HepG2 (cell line): ENCODE results near the gene CHMP1A. TPM values are rescaled to one million over a fixed set of nuclear protein-coding genes. Genes with fewer than 3 reads are reported as not detected.
A peak's percentile ranks its signal among the peaks of the same experiment; 100 is the strongest.

Experiments used
- ATF7-NPFF ChIP-seq: sonication (generic); formaldehyde crosslinking; IDR thresholded peaks from 2 replicates; pipeline ENCODE4 v1.8.1; 2023; ENCODE audit warnings: mild to moderate bottlenecking, low read depth, missing genetic modification reagents, moderate library complexity
- CEBPZ ChIP-seq: IDR thresholded peaks from 2 replicates; pipeline ENCODE4 v1.6.1; 2012; ENCODE audit warnings: low read length, improper control_type of control experiment
- CREM ChIP-seq, 2 experiments: sonication (generic) in 1 of 2; formaldehyde crosslinking in 1 of 2; IDR thresholded peaks; 2 replicates each; pipeline versions ENCODE4 v1.4.0 to v1.6.1; 2016 to 2020; ENCODE audit warnings: antibody characterized with exemption in 1 of 2, mild to moderate bottlenecking in 1 of 2, missing genetic modification reagents in 1 of 2
- FOXA1 ChIP-seq, 2 experiments: fragments of 450-650 bp in 1 of 2; sonication (generic) in 1 of 2; formaldehyde crosslinking in 1 of 2; IDR thresholded peaks; 2 replicates each; pipeline versions ENCODE4 v1.4.0 to v1.6.1; 2016 to 2020; ENCODE audit warnings: missing genetic modification reagents in 1 of 2
- FOXK1 ChIP-seq: sonication (generic); formaldehyde crosslinking; IDR thresholded peaks from 2 replicates; pipeline ENCODE4 v1.4.0; 2020; ENCODE audit warnings: low read depth, missing genetic modification reagents, borderline replicate concordance
- GMEB2 ChIP-seq: IDR thresholded peaks from 2 replicates; pipeline ENCODE4 v1.6.1; 2016; ENCODE audit warnings: missing biosample characterization, missing genetic modification reagents, low read depth
- HDAC2 ChIP-seq: sonication (generic); formaldehyde crosslinking; IDR thresholded peaks from 2 replicates; pipeline ENCODE4 v1.4.0; 2020; ENCODE audit warnings: missing genetic modification reagents
- MEF2D ChIP-seq: sonication (generic); formaldehyde crosslinking; IDR thresholded peaks from 2 replicates; pipeline ENCODE4 v1.5.1; 2020; ENCODE audit warnings: mild to moderate bottlenecking, missing genetic modification reagents
- MIER2 ChIP-seq: IDR thresholded peaks from 2 replicates; pipeline ENCODE4 v1.6.1; 2016; ENCODE audit warnings: missing biosample characterization, missing genetic modification reagents
- MXI1 ChIP-seq: IDR thresholded peaks from 3 replicates; pipeline ENCODE4 v1.6.1; 2012; ENCODE audit warnings: low read depth, low read length, inconsistent platforms, borderline replicate concordance
- NAIF1 ChIP-seq: sonication (generic); formaldehyde crosslinking; IDR thresholded peaks from 2 replicates; pipeline ENCODE4 v1.5.0; 2020; ENCODE audit warnings: mild to moderate bottlenecking, missing genetic modification reagents, borderline replicate concordance
- REL ChIP-seq: sonication (generic); formaldehyde crosslinking; conservative IDR thresholded peaks from 2 replicates; pipeline ENCODE4 v1.8.0; 2022; ENCODE audit warnings: mild to moderate bottlenecking, missing genetic modification reagents, moderate library complexity
- SAFB2 ChIP-seq: sonication (generic); formaldehyde crosslinking; IDR thresholded peaks from 2 replicates; pipeline ENCODE4 v1.5.1; 2020; ENCODE audit warnings: missing genetic modification reagents, low read depth, mild to moderate bottlenecking, borderline replicate concordance
- SNAPC5 ChIP-seq: sonication (generic); formaldehyde crosslinking; IDR thresholded peaks from 2 replicates; pipeline ENCODE4 v1.8.1; 2023; ENCODE audit warnings: mild to moderate bottlenecking, missing genetic modification reagents, borderline replicate concordance
- SRY ChIP-seq: sonication (generic); formaldehyde crosslinking; IDR thresholded peaks from 2 replicates; pipeline ENCODE4 v1.8.0; 2022; ENCODE audit warnings: mild to moderate bottlenecking, missing genetic modification reagents
- ZKSCAN5 ChIP-seq: sonication (generic); formaldehyde crosslinking; IDR thresholded peaks from 2 replicates; pipeline ENCODE4 v1.5.1; 2020; ENCODE audit warnings: mild to moderate bottlenecking, missing genetic modification reagents
- ZNF138 ChIP-seq: sonication (generic); formaldehyde crosslinking; IDR thresholded peaks from 2 replicates; pipeline ENCODE4 v1.5.0; 2020; ENCODE audit warnings: mild to moderate bottlenecking, low read depth, missing genetic modification reagents
- ZNF354B ChIP-seq: sonication (generic); formaldehyde crosslinking; IDR thresholded peaks from 2 replicates; pipeline ENCODE4 v1.8.0; 2022; ENCODE audit warnings: mild to moderate bottlenecking, missing genetic modification reagents
- ZNF552 ChIP-seq: sonication (generic); formaldehyde crosslinking; IDR thresholded peaks from 2 replicates; pipeline ENCODE4 v1.9.0; 2022; ENCODE audit warnings: missing genetic modification reagents, mild to moderate bottlenecking, borderline replicate concordance
- ZNF598 ChIP-seq: sonication (generic); formaldehyde crosslinking; IDR thresholded peaks from 2 replicates; pipeline ENCODE4 v1.5.1; 2020; ENCODE audit warnings: mild to moderate bottlenecking, missing genetic modification reagents, borderline replicate concordance
- ZNF777 ChIP-seq: sonication (generic); formaldehyde crosslinking; IDR thresholded peaks from 2 replicates; pipeline ENCODE4 v1.4.0; 2020; ENCODE audit warnings: missing genetic modification reagents
- polyA plus RNA-seq, 8 experiments: library from polyadenylated mRNA; depleted of rRNA in 3 of 8; stranded (reverse) in 7 of 8; unstranded in 1 of 8; fragments of >200 nt; fragmentation: Illumina TruSeq in 4 of 8; extraction: Trizol in 4 of 8; gene quantifications; 2 replicates each; pipeline versions ENCODE4 v1.2.1 to v1.2.3, GENCODE V29; 2011 to 2016; ENCODE audit warnings: low read depth in 4 of 8, missing spikeins in 1 of 8, mixed read lengths in 1 of 8; ENCODE audit not compliant: insufficient read depth in 1 of 8
- total RNA-seq, 5 experiments: library from RNA; depleted of rRNA; stranded (reverse); fragments of >200 nt; fragmentation: Illumina TruSeq; extraction: Trizol; gene quantifications; 2 replicates each; pipeline ENCODE4 v1.2.3, GENCODE V29; 2016; ENCODE audit warnings: low read depth in 1 of 5

Gene CHMP1A
- total and polyA plus RNA-seq, 2 of the 13 experiments (the other 11 are each of a cell fraction or from before 2014, with no cell fraction given) = 69.4 to 73.3 TPM

- TF ChIP-seq CEBPZ (no peak), ZNF777 (no peak), FOXK1 (CRISPR knock-in tag) (peak; percentile 15; the same call in 1 of the 2 replicates), FOXA1 (IDR thresholded peaks at IDR 0.05) (no peak), FOXA1 (CRISPR knock-in tag; IDR thresholded peaks at IDR 0.05) (no peak), ZNF138 (CRISPR knock-in tag) (no peak), ZNF552 (CRISPR knock-in tag) (no peak), ZNF598 (CRISPR knock-in tag) (peak; percentile 83; the same call in 1 of the 2 replicates), HDAC2 (CRISPR knock-in tag) (peak; percentile 9; the same call in 1 of the 2 replicates), CREM (IDR thresholded peaks at IDR 0.05) (no peak; the same call in none of the 2 replicates), CREM (CRISPR knock-in tag; IDR thresholded peaks at IDR 0.05) (no peak), GMEB2 (CRISPR knock-in tag) (no peak), REL (CRISPR knock-in tag) (0 out of 2 replicates have a peak, but pooled peaks have one; percentile 67), MXI1 (peak; percentile 84), SAFB2 (CRISPR knock-in tag) (no peak; the same call in 1 of the 2 replicates), MIER2 (no peak), ZKSCAN5 (CRISPR knock-in tag) (0 out of 2 replicates have a peak, but pooled peaks have one; percentile 50), MEF2D (CRISPR knock-in tag) (peak; percentile 44), ATF7-NPFF (CRISPR knock-in tag) (peak; percentile 64; the same call in 1 of the 2 replicates), SNAPC5 (CRISPR knock-in tag) (no peak), SRY (peak; percentile 48; the same call in 1 of the 2 replicates), NAIF1 (CRISPR knock-in tag) (no peak), ZNF354B (no peak)
These were observed 44.2 kb upstream of the CHMP1A start, which contains the start of gene SPATA2L (continued) for GRCh38 chr16:89701425-89702406.
